OCI-LY3 (cell line): ENCODE measurements around the gene EDDM3A.

Source experiments
- H2AFZ ChIP-seq: fragments of 200-600, 300-600 bp; shearing (Covaris generic); 2 replicates; pipeline ENCODE4 v1.6.0; 2014; ENCODE audit warnings: antibody characterized with exemption, low read depth, low read length
- H3K27ac ChIP-seq: fragments of 200-600, 300-600 bp; sonication (generic); 2 replicates; pipeline ENCODE4 v1.5.1; 2014; ENCODE audit warnings: mild to moderate bottlenecking, low read length, moderate library complexity, mixed read lengths
- H3K27me3 ChIP-seq: fragments of 200-600, 300-600 bp; sonication (generic); 2 replicates; pipeline ENCODE4 v1.6.1; 2014; ENCODE audit warnings: low read depth, low read length, mixed read lengths
- H3K36me3 ChIP-seq: fragments of 200-600, 300-600 bp; sonication (generic); replicated peaks from 2 replicates; pipeline ENCODE3; 2014; ENCODE audit warnings: low read depth, low read length, mixed read lengths
- H3K4me1 ChIP-seq: fragments of 300-600, 200-600 bp; sonication (generic); 2 replicates; pipeline ENCODE4 v1.6.1; 2014; ENCODE audit warnings: low read length, mixed read lengths
- H3K4me2 ChIP-seq: fragments of 200-600, 300-600 bp; sonication (generic); 2 replicates; pipeline ENCODE4 v1.6.1; 2014; ENCODE audit warnings: low read length, mixed read lengths
- H3K4me3 ChIP-seq: fragments of 300-600, 200-600 bp; sonication (generic); 2 replicates; pipeline ENCODE4 v1.5.1; 2014; ENCODE audit warnings: antibody characterized with exemption, mild to moderate bottlenecking, low read length, moderate library complexity
- H3K79me2 ChIP-seq: fragments of 300-600, 200-600 bp; shearing (Covaris generic); 2 replicates; pipeline ENCODE4 v1.6.1; 2014; ENCODE audit warnings: mild to moderate bottlenecking, low read length, mixed read lengths
- H3K9ac ChIP-seq: fragments of 300-600, 200-600 bp; shearing (Covaris generic); 2 replicates; pipeline ENCODE4 v1.6.0; 2014; ENCODE audit warnings: mild to moderate bottlenecking, low read length, moderate library complexity
- H3K9me3 ChIP-seq: fragments of 200-600, 300-600 bp; shearing (Covaris generic); 2 replicates; pipeline ENCODE4 v1.6.1; 2014; ENCODE audit warnings: low read length, mixed read lengths; ENCODE audit not compliant: insufficient read depth
- H4K20me1 ChIP-seq: fragments of 200-600, 300-600 bp; sonication (generic); 2 replicates; pipeline ENCODE4 v1.6.1; 2016; ENCODE audit warnings: low read length, mixed read lengths; ENCODE audit not compliant: insufficient read depth
- CTCF ChIP-seq: fragments of 200-600, 300-600 bp; sonication (generic); IDR thresholded peaks from 2 replicates; pipeline ENCODE4 v1.5.1; 2014; ENCODE audit warnings: antibody characterized with exemption, low read length, low read depth
- EZH2phosphoT487 ChIP-seq: fragments of 200-600 bp; shearing (Covaris generic); IDR thresholded peaks from 2 replicates; pipeline ENCODE4 v1.6.1; 2018; ENCODE audit warnings: antibody characterized with exemption, mixed run types, low read depth

Gene EDDM3A

GRCh38 chr14:20772650-20773049 is 27.0 kb downstream of the EDDM3A start:
- H3K27ac ChIP-seq = no peak overlapping the region
- no peaks in the 10 kb centered on the region for H4K20me1 ChIP-seq
- H3K36me3 ChIP-seq = no peaks in the 10 kb centered on the region
- H3K27me3 ChIP-seq = no peaks in the 10 kb centered on the region
- no peak overlapping the region for H3K4me3 ChIP-seq
- no peaks in the 10 kb centered on the region for H3K79me2 ChIP-seq
- TF ChIP-seq CTCF (no peak), EZH2phosphoT487 (no peak)
- no peak overlapping the region for H3K4me2 ChIP-seq
- no peak overlapping the region for H3K9ac ChIP-seq
- no peaks in the 10 kb centered on the region for H3K9me3 ChIP-seq
- no peak overlapping the region for H2AFZ ChIP-seq
- peaks cover 8% of the 10 kb centered on the region for H3K4me1 ChIP-seq

- H4K20me1 ChIP-seq = no peaks in the 10 kb centered on the region
- no peak overlapping the region for H3K4me2 ChIP-seq
- no peak overlapping the region for H3K27ac ChIP-seq
- no peak for TF ChIP-seq EZH2phosphoT487
- TF ChIP-seq CTCF = no peak
- no peaks in the 10 kb centered on the region for H3K9me3 ChIP-seq
- no peaks in the 10 kb centered on the region for H3K36me3 ChIP-seq
- no peak overlapping the region for H3K9ac ChIP-seq
- no peak overlapping the region for H3K4me3 ChIP-seq
- H3K79me2 ChIP-seq = no peaks in the 10 kb centered on the region
- no peaks in the 10 kb centered on the region for H3K27me3 ChIP-seq
- no peaks in the 10 kb centered on the region for H3K4me1 ChIP-seq
- no peak overlapping the region for H2AFZ ChIP-seq
These were observed 28.7 kb downstream of the EDDM3A start for GRCh38 chr14:20774258-20774824.

GRCh38 chr14:20775043-20775442 is 29.4 kb downstream of the EDDM3A start:
- H4K20me1 ChIP-seq = no peaks in the 10 kb centered on the region
- TF ChIP-seq EZH2phosphoT487 = no peak
- no peak for TF ChIP-seq CTCF
- H3K27ac ChIP-seq = no peak overlapping the region
- no peak overlapping the region for H2AFZ ChIP-seq
- no peak overlapping the region for H3K9ac ChIP-seq
- H3K9me3 ChIP-seq = no peaks in the 10 kb centered on the region
- no peaks in the 10 kb centered on the region for H3K79me2 ChIP-seq
- no peak overlapping the region for H3K4me3 ChIP-seq
- no peak overlapping the region for H3K4me2 ChIP-seq
- no peaks in the 10 kb centered on the region for H3K27me3 ChIP-seq
- peaks cover 5% of the 10 kb centered on the region for H3K4me1 ChIP-seq
- H3K36me3 ChIP-seq = peaks cover 2% of the 10 kb centered on the region

GRCh38 chr14:20775901-20776300 is 30.2 kb downstream of the EDDM3A start:
- no peak overlapping the region for H3K4me3 ChIP-seq
- peaks cover 3% of the 10 kb centered on the region for H3K36me3 ChIP-seq
- no peak overlapping the region for H2AFZ ChIP-seq
- no peaks in the 10 kb centered on the region for H4K20me1 ChIP-seq
- no peak overlapping the region for H3K4me2 ChIP-seq
- no peaks in the 10 kb centered on the region for H3K9me3 ChIP-seq
- no peaks in the 10 kb centered on the region for H3K79me2 ChIP-seq
- H3K27me3 ChIP-seq = no peaks in the 10 kb centered on the region
- no peak for TF ChIP-seq CTCF
- no peak for TF ChIP-seq EZH2phosphoT487
- H3K4me1 ChIP-seq = peaks cover 10% of the 10 kb centered on the region
- no peak overlapping the region for H3K27ac ChIP-seq
- no peak overlapping the region for H3K9ac ChIP-seq
